ENCODE results near the gene TBC1D14.

- TF ChIP-seq POLR2A (IDR thresholded peaks at IDR 0.05; ENCODE audit: control extremely low read depth in 1 of 2, low read depth in 2 of 2, low read length in 2 of 2) (no peak), CHD2 (IDR thresholded peaks at IDR 0.05; ENCODE audit: low read length) (no peak), YY1 (IDR thresholded peaks at IDR 0.05; ENCODE audit: low read depth, low read length) (no peak), RFX5 (IDR thresholded peaks at IDR 0.05; ENCODE audit: borderline replicate concordance, low read depth, low read length) (no peak), CTCF (IDR thresholded peaks at IDR 0.05; ENCODE audit: control extremely low read depth in 1 of 3, insufficient read depth in 1 of 3, low read depth in 1 of 3, low read length in 3 of 3) (no peak), SP2 (IDR thresholded peaks at IDR 0.05; ENCODE audit: low read length) (no peak), EGR1 (IDR thresholded peaks at IDR 0.05; ENCODE audit: borderline replicate concordance, low read depth, low read length) (no peak), JUND (IDR thresholded peaks at IDR 0.05; ENCODE audit: low read length) (no peak), GABPA (IDR thresholded peaks at IDR 0.05; ENCODE audit: borderline replicate concordance, insufficient read depth, low read length) (no peak), CTBP2 (IDR thresholded peaks at IDR 0.05; ENCODE audit: borderline replicate concordance, insufficient read depth, insufficient read length, low read length) (no peak), EP300 (IDR thresholded peaks at IDR 0.05; ENCODE audit: borderline replicate concordance in 1 of 2, low read depth in 2 of 2, low read length in 2 of 2) (no peak), POLR2AphosphoS5 (IDR thresholded peaks at IDR 0.05; ENCODE audit: low read depth, low read length) (no peak), MAFK (IDR thresholded peaks at IDR 0.05; ENCODE audit: low read depth, low read length) (no peak), CHD1 (IDR thresholded peaks at IDR 0.05; ENCODE audit: low read depth, low read length) (no peak)
Observed at GRCh38 chr4:6889101-6889735, 20.4 kb upstream of the TBC1D14 start.
